Esophagus muscularis mucosa (tissue), 4 donors: ENCODE data around the gene ENTR1.

Source experiments
- EP300 ChIP-seq: sonication (generic); formaldehyde crosslinking; IDR thresholded peaks from one replicate; pipeline ENCODE4 v1.6.1; 2017; ENCODE audit warnings: antibody characterized with exemption
- POLR2A ChIP-seq: fragments of 450-650 bp; IDR thresholded peaks from one replicate; pipeline ENCODE4 v1.6.1; 2017; ENCODE audit warnings: antibody characterized with exemption, moderate library complexity, mild to moderate bottlenecking, low read depth
- TF ChIP-seq, protein P1 (sequence below), 3 experiments: fragments of 200-600 bp in 2 of 3; fragments of 450-650 bp in 1 of 3; sonication (generic) in 2 of 3; IDR thresholded peaks; one replicate each; pipeline ENCODE4 v1.5.1; 2017 to 2019; ENCODE audit warnings: antibody characterized with exemption in 3 of 3, mild to moderate bottlenecking in 2 of 3, moderate library complexity in 1 of 3

DNA sequence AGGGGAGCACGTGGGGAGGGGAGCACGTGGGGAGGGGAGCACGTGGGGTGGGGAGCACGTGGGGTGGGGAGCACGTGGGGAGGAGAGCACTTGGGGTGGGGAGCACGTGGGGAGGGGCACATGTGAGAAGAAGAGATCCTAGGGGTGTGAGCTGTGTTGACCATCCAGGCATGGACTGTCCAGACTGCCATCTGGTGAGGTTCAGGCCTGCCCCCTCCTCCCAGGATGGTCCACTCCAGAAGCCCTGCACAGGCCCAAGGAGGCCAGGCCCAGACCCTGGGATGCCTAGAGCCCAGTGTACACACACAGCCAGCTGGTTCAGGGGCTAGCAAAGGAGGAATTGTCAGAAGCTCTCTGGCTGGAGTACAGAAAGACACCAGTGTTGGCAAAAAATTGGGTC, 12.8 kb downstream of the ENTR1 start:
- no peak for TF ChIP-seq EP300
- TF ChIP-seq, protein P1, sequence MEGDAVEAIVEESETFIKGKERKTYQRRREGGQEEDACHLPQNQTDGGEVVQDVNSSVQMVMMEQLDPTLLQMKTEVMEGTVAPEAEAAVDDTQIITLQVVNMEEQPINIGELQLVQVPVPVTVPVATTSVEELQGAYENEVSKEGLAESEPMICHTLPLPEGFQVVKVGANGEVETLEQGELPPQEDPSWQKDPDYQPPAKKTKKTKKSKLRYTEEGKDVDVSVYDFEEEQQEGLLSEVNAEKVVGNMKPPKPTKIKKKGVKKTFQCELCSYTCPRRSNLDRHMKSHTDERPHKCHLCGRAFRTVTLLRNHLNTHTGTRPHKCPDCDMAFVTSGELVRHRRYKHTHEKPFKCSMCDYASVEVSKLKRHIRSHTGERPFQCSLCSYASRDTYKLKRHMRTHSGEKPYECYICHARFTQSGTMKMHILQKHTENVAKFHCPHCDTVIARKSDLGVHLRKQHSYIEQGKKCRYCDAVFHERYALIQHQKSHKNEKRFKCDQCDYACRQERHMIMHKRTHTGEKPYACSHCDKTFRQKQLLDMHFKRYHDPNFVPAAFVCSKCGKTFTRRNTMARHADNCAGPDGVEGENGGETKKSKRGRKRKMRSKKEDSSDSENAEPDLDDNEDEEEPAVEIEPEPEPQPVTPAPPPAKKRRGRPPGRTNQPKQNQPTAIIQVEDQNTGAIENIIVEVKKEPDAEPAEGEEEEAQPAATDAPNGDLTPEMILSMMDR (IDR thresholded peaks at IDR 0.05): no peak
- TF ChIP-seq POLR2A: no peak
